ENCODE measurements around the gene SLC39A6. TPM values are rescaled to one million over a fixed set of nuclear protein-coding genes. Genes with fewer than 3 reads are reported as not detected.
A peak's percentile ranks its signal among the peaks of the same experiment; 100 is the strongest.
"Not testable (repeated sequence)": the region's sequence is repeated elsewhere in the genome, so short reads cannot be mapped to it uniquely, and the experiment has no call there.

SLC39A6 gene
- total RNA-seq, 8 experiments from 2014 or later = 34.9 to 146 (median 99.8) TPM

- H3K4me3 ChIP-seq = no peak overlapping the region
- ATAC-seq (replicated peaks in 6 of 8) = no peak
- H3K4me1 ChIP-seq (replicated peaks in 1 of 2) = no peaks in the 10 kb centered on the region
- in situ Hi-C loops (cut with MboI; ENCODE audit: low pct_unique_long_range_greater_than_20kb in 2 of 9, low sequenced_read_pairs in 9 of 9, unreplicated experiment in 9 of 9) = loop anchor here in 1 of 9 experiments (25.0 kb wide), 1 partner anchor 201 kb away; the partner anchor contains the start of gene FHOD3
- H3K27ac ChIP-seq = no peak overlapping the region
- WGBS, 10 experiments = 8 to 100% (median 48%) methylated on average over 1 to 5 of the region's 8 CpGs; no CpG with 5 or more reads in 5 of the 10 experiments
Measured at GRCh38 chr18:36086186-36086585, 43.0 kb downstream of the SLC39A6 start.

GRCh38 chr18:36085195-36085594, 43.9 kb downstream of the SLC39A6 start:
- in situ Hi-C loops (cut with MboI; ENCODE audit: low pct_unique_long_range_greater_than_20kb in 2 of 9, low sequenced_read_pairs in 9 of 9, unreplicated experiment in 9 of 9) = loop anchor here in 1 of 9 experiments (25.0 kb wide), 1 partner anchor 202 kb away; the partner anchor contains the start of gene FHOD3
- 60 to 100% methylated on average over 1 of the region's 4 CpGs; no CpG with 5 or more reads in 8 of the 10 experiments for WGBS, 10 experiments
- no peaks in the 10 kb centered on the region for H3K4me1 ChIP-seq (replicated peaks in 1 of 2)

GRCh38 chr18:36083729-36084128, 45.4 kb downstream of the SLC39A6 start:
- WGBS, 10 experiments = 11 to 100% (median 80%) methylated on average over 1 to 2 of the region's 2 CpGs; no CpG with 5 or more reads in 1 of the 10 experiments
- in situ Hi-C loops (cut with MboI; ENCODE audit: low pct_unique_long_range_greater_than_20kb in 2 of 9, low sequenced_read_pairs in 9 of 9, unreplicated experiment in 9 of 9) = loop anchor here in 1 of 9 experiments (25.0 kb wide), 1 partner anchor 204 kb away; the partner anchor contains the start of gene FHOD3

More at GRCh38 chr18:36085195-36085594, 43.9 kb downstream of the SLC39A6 start:
- Histone ChIP-seq H3K4me3 (no peak overlapping the region), H3K27ac (no peak overlapping the region)
- ATAC-seq (replicated peaks in 6 of 8) = no peak

GRCh38 chr18:36081118-36081517, 48.0 kb downstream of the SLC39A6 start:
- not testable (repeated sequence) for H3K4me1 ChIP-seq (replicated peaks in 1 of 2); H3K27ac ChIP-seq; ATAC-seq (replicated peaks in 6 of 8); H3K4me3 ChIP-seq
- 64 to 100% (median 88%) methylated on average over 1 to 2 of the region's 2 CpGs for WGBS, 10 experiments
- in situ Hi-C loops (cut with MboI; ENCODE audit: low pct_unique_long_range_greater_than_20kb in 2 of 9, low sequenced_read_pairs in 9 of 9, unreplicated experiment in 9 of 9) = loop anchor here in 1 of 9 experiments (25.0 kb wide), 1 partner anchor 206 kb away; the partner anchor contains the start of gene FHOD3

More at GRCh38 chr18:36083729-36084128, 45.4 kb downstream of the SLC39A6 start:
- Histone ChIP-seq H3K4me3 (no peak overlapping the region), H3K27ac (no peak overlapping the region), H3K4me1 (replicated peaks in 1 of 2) (no peaks in the 10 kb centered on the region)
- ATAC-seq (replicated peaks in 6 of 8) = no peak

- H3K4me1 ChIP-seq (replicated peaks in 1 of 2) = no peaks in the 10 kb centered on the region
- ATAC-seq (replicated peaks in 6 of 8) = no peak
- no peak overlapping the region for H3K27ac ChIP-seq
- H3K4me3 ChIP-seq = no peak overlapping the region
- 61 to 100% (median 90%) methylated on average over 1 to 6 of the region's 6 CpGs; no CpG with 5 or more reads in 2 of the 10 experiments for WGBS, 10 experiments
- in situ Hi-C loops (cut with MboI; ENCODE audit: low pct_unique_long_range_greater_than_20kb in 2 of 9, low sequenced_read_pairs in 9 of 9, unreplicated experiment in 9 of 9) = loop anchor here in 1 of 9 experiments (25.0 kb wide), 1 partner anchor 208 kb away; the partner anchor contains the start of gene FHOD3
Measured at GRCh38 chr18:36078751-36079529, 50.2 kb downstream of the SLC39A6 start.

- WGBS, 10 experiments = no CpG with 5 or more reads among the region's 27 CpGs
- in situ Hi-C loops (cut with MboI; ENCODE audit: low pct_unique_long_range_greater_than_20kb in 2 of 9, low sequenced_read_pairs in 9 of 9, unreplicated experiment in 9 of 9) = loop anchor here in 1 of 9 experiments (25.0 kb wide), 1 partner anchor 210 kb away; the partner anchor contains the start of gene FHOD3
- H3K4me1 ChIP-seq (replicated peaks in 1 of 2) = not testable (repeated sequence)
Measured at GRCh38 chr18:36077764-36078163, 51.4 kb downstream of the SLC39A6 start.

GRCh38 chr18:36075862-36076587, 53.1 kb downstream of the SLC39A6 start:
- Histone ChIP-seq H3K4me1 (replicated peaks in 1 of 2) (no peaks in the 10 kb centered on the region), H3K27ac (no peak overlapping the region), H3K4me3 (no peak overlapping the region)
- in situ Hi-C loops (cut with MboI; ENCODE audit: low pct_unique_long_range_greater_than_20kb in 2 of 9, low sequenced_read_pairs in 9 of 9, unreplicated experiment in 9 of 9) = loop anchor here in 1 of 9 experiments (25.0 kb wide), 1 partner anchor 211 kb away; the partner anchor contains the start of gene FHOD3
- WGBS, 10 experiments = 27 to 98% (median 67%) methylated on average over 2 to 6 of the region's 6 CpGs
- ATAC-seq (replicated peaks in 6 of 8) = peak in 3 of 8 experiments; percentile 57 to 98 (median 97)

More at GRCh38 chr18:36077764-36078163, 51.4 kb downstream of the SLC39A6 start:
- H3K27ac ChIP-seq; H3K4me3 ChIP-seq; ATAC-seq (replicated peaks in 6 of 8): not testable (repeated sequence)

GRCh38 chr18:36074435-36074834, 54.7 kb downstream of the SLC39A6 start:
- in situ Hi-C loops (cut with MboI; ENCODE audit: low pct_unique_long_range_greater_than_20kb in 2 of 9, low sequenced_read_pairs in 9 of 9, unreplicated experiment in 9 of 9) = no loop called here
- ATAC-seq (replicated peaks in 6 of 8) = no peak
- 59 to 100% (median 86%) methylated on average over 1 to 4 of the region's 4 CpGs; no CpG with 5 or more reads in 1 of the 10 experiments for WGBS, 10 experiments

GRCh38 chr18:36073676-36074075, 55.5 kb downstream of the SLC39A6 start:
- no peak for ATAC-seq (replicated peaks in 6 of 8)
- 20 to 88% (median 75%) methylated on average over 1 of the region's 1 CpG; no CpG with 5 or more reads in 3 of the 10 experiments for WGBS, 10 experiments
- Histone ChIP-seq H3K4me1 (replicated peaks in 1 of 2) (no peaks in the 10 kb centered on the region), H3K4me3 (no peak overlapping the region), H3K27ac (no peak overlapping the region)
- in situ Hi-C loops (cut with MboI; ENCODE audit: low pct_unique_long_range_greater_than_20kb in 2 of 9, low sequenced_read_pairs in 9 of 9, unreplicated experiment in 9 of 9) = no loop called here

More at GRCh38 chr18:36074435-36074834, 54.7 kb downstream of the SLC39A6 start:
- no peak overlapping the region for H3K27ac ChIP-seq
- no peaks in the 10 kb centered on the region for H3K4me1 ChIP-seq (replicated peaks in 1 of 2)
- H3K4me3 ChIP-seq = no peak overlapping the region

GRCh38 chr18:36072406-36072805, 56.7 kb downstream of the SLC39A6 start:
- H3K27ac ChIP-seq; in situ Hi-C loops (cut with MboI; ENCODE audit: low pct_unique_long_range_greater_than_20kb in 2 of 9, low sequenced_read_pairs in 9 of 9, unreplicated experiment in 9 of 9); ATAC-seq (replicated peaks in 6 of 8); H3K4me1 ChIP-seq (replicated peaks in 1 of 2); H3K4me3 ChIP-seq: not testable (repeated sequence)
- WGBS, 10 experiments = 87 to 100% (median 100%) methylated on average over 2 to 8 of the region's 8 CpGs; no CpG with 5 or more reads in 2 of the 10 experiments

GRCh38 chr18:36067055-36067957, 61.8 kb downstream of the SLC39A6 start, which contains the start of gene RPRD1A:
RPRD1A (minus strand) TSS chr18:36067559; CDS start chr18:36067404, 155 bp downstream.
- WGBS, 10 experiments = 0 to 40% (median 2%) methylated on average over 1 to 21 of the region's 66 CpGs; no CpG with 5 or more reads in 3 of the 10 experiments
- Histone ChIP-seq H3K4me1 (replicated peaks in 1 of 2) (peaks cover 2 to 12% of the 10 kb centered on the region in 2 donors), H3K4me3 (peak within 1 kb of the TSS; percentile 64 to 91 (median 70)), H3K27ac (peak within 1 kb of the TSS; percentile 86 to 89)
- in situ Hi-C loops (cut with MboI; ENCODE audit: low pct_unique_long_range_greater_than_20kb in 2 of 9, low sequenced_read_pairs in 9 of 9, unreplicated experiment in 9 of 9) = no loop called here
- ATAC-seq (replicated peaks in 6 of 8) = peak; percentile 89 to 97 (median 96)

- in situ Hi-C loops (cut with MboI; ENCODE audit: low pct_unique_long_range_greater_than_20kb in 2 of 9, low sequenced_read_pairs in 9 of 9, unreplicated experiment in 9 of 9) = no loop called here
- Histone ChIP-seq H3K4me1 (replicated peaks in 1 of 2) (peaks cover 2 to 12% of the 10 kb centered on the region in 2 donors), H3K27ac (peak overlapping the region; percentile 86 to 89), H3K4me3 (peak overlapping the region; percentile 64 to 91 (median 70))
- no peak for ATAC-seq (replicated peaks in 6 of 8)
- WGBS, 10 experiments = 0 to 8% (median 0%) methylated on average over 1 to 5 of the region's 5 CpGs
Measured at GRCh38 chr18:36066686-36067054, 62.5 kb downstream of the SLC39A6 start.

Measured in motor neuron (in vitro differentiated cells).